HG03439 (cell line): ENCODE measurements around the gene CAMK2N1.
"Not testable (repeated sequence)": the region's sequence is repeated elsewhere in the genome, so short reads cannot be mapped to it uniquely, and the experiment has no call there.

Experiments used
- ATAC-seq: cut with Tn5 transposase; IDR thresholded peaks from one replicate; pipeline ENCODE4 v1.9.1; 2021; ENCODE audit warnings: mild to moderate bottlenecking, moderate library complexity; ENCODE audit not compliant: unreplicated experiment

The CAMK2N1 gene

DNA sequence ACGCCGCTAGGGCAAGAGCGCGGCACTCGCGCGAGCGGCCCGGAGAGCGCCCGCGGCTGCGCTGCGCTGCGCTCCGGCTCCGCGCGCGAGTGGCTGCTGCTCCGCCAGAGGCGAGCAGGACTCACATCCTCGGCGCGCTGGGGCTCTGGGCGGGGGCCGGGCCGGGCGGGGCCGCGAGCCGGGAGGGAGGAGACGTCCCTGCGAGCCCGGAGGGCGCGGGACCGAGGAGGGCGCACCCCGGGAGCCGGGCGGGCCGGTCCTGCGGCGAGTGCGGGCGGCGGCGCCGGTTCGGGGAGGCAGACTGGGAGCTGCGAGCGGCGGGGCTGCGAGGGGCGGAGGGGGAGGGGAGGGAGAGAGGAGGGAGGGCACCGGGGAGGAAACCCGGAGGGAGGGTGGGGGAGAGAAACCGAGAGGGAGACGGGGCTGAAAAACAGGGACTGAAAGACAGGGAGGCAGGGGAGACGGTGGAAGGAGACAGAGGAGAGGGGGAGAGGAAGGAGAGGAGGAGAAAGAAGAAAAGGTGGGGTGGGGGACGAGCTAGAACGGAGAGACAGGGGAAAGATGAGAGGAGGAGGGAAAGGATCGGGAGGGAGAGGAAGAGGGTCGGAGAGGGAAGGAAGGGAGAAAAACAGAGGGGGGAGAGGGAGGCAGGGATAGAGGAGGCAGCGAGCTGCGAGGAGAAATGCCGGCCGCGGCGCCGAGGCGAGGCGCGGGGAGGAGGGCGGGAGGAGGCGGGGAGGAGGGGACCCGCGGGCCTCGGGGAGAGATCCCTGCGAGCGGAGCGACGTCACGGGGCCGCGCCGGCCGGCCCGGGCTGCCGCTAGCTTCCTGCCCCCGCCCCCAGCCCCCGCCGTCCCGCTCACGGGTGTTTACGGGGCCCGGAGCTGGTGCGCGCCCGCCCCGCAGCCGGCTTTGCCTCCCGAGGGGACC is at the start of gene CAMK2N1:
Gene CAMK2N1 (minus strand): TSS at position 684 of the 930 bp plus-strand sequence. CDS start 831 bp downstream, outside the sequence.
- ATAC-seq = no peak

DNA sequence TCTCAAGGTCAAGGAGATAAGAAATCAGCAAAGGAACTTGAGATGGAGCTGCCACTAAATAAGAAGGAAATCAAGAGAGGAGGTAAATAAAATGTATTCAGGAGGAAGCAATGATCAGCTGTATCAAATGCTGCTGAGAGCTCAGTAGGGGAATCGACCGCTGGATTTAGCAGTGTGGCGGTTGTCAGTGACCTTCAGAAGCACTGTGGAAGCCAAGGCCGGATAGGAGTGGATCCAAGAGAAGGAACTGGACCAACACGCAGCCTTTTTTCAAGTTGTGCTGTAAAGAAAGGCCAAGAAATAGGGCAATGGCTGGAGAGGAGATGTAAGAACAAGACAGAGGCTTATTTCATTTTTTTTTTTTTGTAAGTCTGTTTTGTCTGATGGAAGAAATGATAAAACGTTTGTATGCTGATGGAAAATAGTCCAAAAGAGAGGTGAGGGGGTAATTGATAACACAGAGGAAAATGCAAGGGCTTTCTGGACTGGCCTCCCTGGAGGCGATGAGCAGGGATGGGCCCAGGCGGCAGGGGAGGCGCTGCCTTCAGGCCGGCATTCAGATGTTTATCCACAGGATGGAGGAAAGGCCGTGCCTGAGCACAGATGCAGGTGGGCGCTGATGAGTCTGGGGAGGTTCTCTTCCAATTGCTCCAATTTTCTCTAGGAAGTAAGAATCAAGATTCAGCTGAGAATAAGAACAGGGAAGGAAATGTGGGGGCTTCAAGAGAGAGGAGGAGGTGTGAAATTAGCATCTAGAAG is 48.8 kb upstream of the CAMK2N1 start:
- ATAC-seq = no peak

GRCh38 chr1:20533635-20534034 is 47.6 kb upstream of the CAMK2N1 start:
- ATAC-seq = no peak

GRCh38 chr1:20530901-20531300 is 44.9 kb upstream of the CAMK2N1 start:
- ATAC-seq = no peak

- no peak for ATAC-seq
Measured at GRCh38 chr1:20530306-20530705, 44.3 kb upstream of the CAMK2N1 start.

- no peak for ATAC-seq
Measured at GRCh38 chr1:20528221-20528620, 42.2 kb upstream of the CAMK2N1 start.

GRCh38 chr1:20526267-20526666 is 40.3 kb upstream of the CAMK2N1 start:
- ATAC-seq = no peak

DNA sequence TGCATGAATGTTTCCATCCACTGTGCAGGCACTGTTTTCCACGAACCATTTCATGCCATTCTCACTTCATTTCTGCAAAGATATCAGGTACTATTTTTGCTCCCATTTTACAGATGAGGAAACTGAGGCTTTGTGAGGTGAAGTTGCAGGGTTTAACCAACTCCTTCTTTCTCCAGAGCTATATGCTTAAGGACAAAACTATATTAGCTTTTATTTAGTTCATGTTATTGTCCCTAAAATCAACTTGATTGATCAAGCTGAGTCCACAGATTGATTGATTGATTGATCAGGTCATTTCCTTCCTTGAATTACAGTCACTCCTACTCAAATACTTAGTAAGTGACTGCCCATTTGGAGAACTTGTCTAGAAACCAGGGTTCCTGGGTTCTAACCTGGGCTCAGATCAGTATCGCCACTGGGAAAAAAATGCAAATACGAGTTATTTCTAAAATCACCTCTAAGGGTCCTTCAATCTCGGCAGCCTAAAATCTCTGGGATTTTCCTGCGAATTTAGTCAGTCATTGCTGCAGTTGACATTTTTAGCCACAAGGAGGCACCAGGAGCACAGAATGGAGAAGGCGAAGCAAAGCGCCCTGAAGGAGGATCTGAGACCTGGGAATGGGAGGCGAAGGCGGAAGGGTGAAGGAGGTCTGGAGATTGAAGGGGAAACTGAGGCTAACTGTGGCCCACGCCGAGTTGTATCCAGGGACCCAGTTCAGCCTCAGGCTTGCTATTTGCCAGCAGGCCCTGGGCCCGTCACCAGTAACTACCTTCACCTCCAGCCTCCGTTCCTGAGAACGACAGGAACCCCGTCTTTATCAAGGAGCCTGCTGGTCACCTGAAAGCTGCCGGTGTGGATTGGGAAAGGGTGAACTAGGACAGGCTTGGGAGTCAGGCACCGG is 36.2 kb upstream of the CAMK2N1 start:
- no peak for ATAC-seq

DNA sequence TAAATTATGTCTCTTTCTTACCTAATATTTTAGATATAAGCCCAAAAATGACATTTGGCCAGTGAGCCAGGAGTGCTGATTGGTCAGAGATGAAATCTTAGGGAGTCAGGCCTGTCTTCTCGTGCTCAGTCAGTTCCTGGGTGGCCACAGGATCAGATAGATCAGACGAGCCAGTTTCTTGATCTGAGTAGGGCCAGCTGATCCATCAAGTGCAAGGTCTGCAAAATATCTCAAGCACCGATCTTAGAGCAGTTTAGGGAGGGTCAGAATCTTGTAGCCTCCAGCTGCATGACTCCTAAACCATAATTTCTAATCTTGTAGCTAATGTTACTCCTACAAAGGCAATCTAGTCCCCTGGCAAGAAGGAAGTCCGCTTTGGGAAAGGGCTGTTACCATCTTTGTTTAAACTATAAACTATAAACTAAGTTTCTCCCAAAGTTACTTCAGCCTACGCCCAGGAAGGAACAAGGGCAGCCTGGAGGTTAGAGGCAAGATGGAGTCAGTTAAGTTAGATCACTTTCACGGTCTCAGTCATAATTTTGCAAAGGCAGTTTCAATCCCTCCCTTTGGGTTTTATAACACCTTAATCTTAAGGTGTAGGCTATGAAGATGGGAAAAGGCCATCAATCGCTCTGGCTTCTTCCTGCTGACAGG is 33.7 kb upstream of the CAMK2N1 start:
- not testable (repeated sequence) for ATAC-seq

DNA sequence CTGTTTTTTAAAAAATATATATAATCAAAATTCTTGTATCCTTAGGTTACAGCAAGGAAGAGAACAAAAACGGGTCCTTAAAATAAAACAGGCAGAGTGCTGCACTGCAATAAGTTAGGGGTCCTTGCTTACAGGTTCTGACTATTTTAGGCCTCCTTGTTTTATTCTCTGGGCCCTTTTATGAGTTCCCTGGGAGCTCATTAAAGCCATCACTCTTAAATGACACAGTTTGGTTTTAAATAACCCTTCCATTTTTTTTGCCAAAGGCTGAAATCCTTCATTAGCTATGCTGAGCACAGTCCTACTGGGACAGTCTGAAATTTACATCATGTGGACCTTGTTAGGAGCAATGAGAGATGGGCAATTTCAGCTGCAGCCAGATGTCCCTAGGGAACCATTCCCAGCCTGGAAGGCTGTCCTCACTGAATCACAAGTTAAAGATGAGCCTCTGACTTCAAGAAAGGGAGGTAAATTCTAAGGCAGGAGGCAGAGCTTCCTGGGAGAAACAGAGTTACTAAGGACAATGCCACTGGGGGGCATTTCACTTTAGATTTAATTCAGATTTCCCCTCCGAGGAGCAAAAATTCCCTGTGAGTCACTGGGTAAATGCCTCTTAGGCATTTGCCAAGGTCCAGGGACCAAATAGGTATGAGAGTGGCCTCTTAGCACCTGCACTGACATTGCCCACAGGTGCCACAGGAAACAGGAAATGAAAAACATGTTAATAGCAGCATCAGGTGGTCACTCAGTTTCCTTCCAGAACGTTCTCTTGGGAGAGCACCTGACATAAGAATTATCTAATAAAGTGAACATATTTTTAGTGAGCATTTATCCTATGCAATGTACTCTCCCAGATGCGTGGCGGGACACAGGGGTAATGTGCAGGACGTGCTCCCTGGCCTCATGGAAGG is 25.8 kb upstream of the CAMK2N1 start:
- no peak for ATAC-seq

GRCh38 chr1:20508411-20508771 is 22.4 kb upstream of the CAMK2N1 start:
- ATAC-seq = no peak

DNA sequence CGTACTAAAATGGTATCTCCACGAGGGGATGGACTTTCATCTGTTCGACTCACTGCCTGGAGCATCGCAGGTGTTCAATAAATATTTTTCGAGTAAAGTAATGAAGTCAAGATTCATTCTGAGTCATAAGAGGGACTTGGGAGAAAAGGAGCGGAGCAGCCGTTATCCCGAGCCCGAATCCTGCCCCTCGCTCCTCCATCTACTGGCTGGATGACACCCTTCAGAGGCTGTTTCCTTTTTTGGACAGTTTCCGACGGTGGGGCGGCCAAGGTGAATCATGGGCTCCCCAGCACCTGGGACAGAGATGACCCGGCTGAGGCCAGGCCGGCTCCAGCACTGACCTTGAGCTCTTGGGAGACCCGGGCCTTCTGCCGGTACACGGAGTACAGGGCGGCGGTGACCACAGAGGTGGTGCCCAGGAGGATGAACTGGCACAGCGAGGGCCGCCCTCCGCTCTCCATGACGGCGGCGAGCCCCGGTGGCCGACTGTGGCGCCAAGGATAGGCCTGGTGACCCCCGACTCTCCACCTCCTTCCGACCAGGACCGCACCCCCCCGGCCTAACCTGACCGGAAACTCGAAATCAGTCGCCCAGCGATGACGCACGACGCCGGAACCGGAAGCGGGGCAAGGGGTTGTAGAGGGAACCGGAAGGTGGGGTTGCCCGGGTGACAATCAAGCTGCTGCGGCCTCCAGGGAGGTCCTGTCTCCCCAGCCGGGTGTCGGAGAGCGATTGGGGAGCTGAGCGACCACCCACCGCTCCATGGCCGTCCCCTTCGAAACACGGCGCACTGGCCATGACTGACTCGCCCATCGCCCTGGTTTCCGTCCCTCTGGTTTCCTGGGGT is 21.8 kb upstream of the CAMK2N1 start, which contains the start of gene MUL1:
Gene MUL1 (minus strand): TSS at position 588 of the 847 bp plus-strand sequence. CDS start 127 bp downstream, at position 461.
- peak; percentile 89 for ATAC-seq

DNA sequence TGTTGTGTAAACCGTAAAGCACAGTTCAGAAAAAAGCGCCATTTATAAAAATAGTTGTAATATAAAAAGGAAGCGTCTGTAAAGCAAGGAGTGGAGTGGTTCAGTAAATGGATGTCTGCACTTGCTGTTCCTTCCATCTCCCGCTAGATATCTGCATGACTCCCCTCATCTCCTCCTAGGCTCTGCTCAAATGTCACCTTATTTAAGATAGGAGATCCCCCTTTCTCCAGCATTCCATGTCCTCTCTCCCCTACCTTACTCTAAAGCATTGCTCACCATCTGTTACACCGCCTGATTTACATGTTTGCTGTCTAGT is 21.2 kb upstream of the CAMK2N1 start:
- peak; percentile 9 for ATAC-seq

GRCh38 chr1:20505488-20505887 is 19.5 kb upstream of the CAMK2N1 start:
- no peak for ATAC-seq

- no peak for ATAC-seq
Measured at GRCh38 chr1:20500716-20501115, 14.7 kb upstream of the CAMK2N1 start.

- ATAC-seq = no peak
Measured at GRCh38 chr1:20499718-20500117, 13.7 kb upstream of the CAMK2N1 start.

GRCh38 chr1:20499105-20499504 is 13.1 kb upstream of the CAMK2N1 start:
- no peak for ATAC-seq

GRCh38 chr1:20498116-20498515 is 12.1 kb upstream of the CAMK2N1 start:
- no peak for ATAC-seq
